HG03039 (cell line): Measurements from ENCODE around the gene LHFPL6.

Experiments used
- ATAC-seq: cut with Tn5 transposase; IDR thresholded peaks from one replicate; pipeline ENCODE4 v1.9.1; 2021; ENCODE audit warnings: mild to moderate bottlenecking, moderate library complexity; ENCODE audit not compliant: unreplicated experiment

Gene LHFPL6

DNA sequence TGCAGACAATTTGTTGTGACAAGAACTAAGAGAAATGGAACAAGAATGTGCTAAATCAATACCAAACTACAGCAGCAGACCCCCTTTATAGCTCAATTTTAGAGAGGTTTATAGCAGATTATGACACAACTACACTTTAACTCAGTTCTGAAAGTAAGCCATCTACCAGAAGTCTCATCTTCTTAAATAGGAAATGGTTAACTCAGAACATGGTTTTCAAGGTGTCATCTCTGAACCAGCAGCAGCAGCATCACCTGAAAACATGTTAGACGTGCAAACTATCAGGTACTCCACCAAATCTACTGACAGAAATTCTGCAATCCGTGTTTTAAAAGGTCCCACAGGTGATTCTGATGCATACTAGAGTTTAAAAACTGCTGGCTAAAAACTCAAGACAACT is 6.8 kb downstream of the LHFPL6 start:
- no peak for ATAC-seq

DNA sequence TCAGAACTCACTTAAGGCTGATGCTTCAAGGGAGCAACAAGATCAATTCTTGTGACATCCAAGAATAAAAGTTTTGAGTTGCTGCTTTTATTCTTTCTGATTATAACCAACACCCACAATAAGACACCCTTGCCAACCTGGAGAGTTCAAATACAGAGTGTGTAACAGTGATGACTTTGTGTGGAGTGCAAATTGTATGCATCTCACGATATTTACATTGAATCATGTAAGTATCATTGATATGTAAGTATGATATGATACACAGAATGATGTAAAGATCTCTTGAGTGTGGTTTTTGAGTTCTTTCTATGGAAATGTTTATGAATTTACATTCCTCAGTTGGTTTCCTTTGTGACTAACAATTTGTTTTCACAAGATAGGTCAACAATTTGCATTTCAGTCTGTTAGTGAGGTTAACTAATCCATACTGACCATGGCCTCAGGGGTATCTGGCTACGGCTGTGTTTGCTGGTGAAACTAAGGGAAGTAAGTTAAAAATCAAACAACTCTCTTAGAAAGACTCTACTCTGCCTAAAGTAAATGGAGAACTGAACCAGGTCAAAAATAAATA is 12.4 kb downstream of the LHFPL6 start:
- ATAC-seq = no peak

DNA sequence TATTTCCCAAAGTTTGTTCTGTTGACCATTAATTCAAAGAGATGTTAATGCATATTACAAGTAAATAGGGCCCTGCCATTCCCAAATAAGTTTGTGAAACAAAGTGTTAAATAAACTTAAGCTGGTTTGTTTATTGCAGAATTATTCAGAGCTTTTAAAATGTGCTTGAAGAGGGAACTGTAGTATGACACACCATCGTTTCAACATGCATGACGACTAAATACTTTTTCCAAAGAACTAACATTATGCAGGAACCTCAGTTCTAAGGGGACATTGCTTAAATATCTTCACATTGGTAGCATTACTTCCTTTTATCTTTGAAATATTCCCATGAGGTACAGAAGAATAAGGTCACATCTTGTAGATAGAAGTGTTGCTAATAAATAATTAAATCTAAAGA is 14.6 kb downstream of the LHFPL6 start:
- ATAC-seq = no peak

DNA sequence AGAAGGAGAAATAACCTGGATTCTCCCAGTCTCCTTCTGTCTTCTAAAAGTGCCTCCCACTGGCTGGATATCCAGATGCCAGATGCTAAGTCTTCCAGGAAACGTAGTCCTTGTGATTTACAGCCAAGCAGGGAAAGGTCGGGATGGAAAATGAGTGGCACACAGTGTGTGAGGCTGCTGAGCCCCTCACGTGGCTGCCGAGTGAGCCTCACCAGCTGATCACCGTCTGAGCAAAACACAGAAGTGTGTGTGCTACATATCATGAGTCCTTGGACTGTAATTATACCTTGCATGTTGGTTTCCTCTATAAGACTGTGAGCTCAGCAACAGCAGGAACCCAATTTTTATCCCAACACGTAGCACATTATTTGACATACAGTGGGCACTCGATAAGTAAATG is 15.1 kb downstream of the LHFPL6 start:
- no peak for ATAC-seq

DNA sequence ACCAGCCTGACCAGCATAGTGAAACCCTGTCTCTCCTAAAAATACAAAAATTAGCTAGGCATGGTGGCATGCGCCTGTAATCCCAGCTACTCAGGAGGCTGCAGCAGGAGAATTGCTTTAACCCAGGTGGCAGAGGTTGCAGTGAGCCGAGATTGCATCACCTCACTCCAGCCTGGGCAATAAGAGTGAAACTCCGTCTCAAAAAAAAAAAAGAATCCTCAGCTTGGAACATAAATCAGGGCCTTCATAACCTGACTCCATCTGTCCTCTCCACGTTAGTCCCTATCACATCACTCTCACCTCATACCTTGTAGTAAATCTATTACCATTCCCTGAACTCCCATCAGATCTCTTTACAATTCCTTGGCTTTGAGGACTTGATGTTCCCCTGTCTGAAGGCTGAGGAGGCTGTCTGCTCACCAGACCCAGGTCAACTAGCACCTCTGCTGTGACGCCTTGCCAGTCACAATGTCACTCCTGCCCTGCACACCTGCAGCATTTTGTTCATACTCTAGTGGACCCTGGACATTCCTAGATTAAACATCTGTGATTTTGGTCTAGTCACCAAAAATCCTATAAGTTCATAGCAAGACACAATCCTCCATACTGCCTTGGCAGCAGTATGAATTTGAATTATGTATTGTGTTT is 15.9 kb downstream of the LHFPL6 start:
- ATAC-seq = no peak

DNA sequence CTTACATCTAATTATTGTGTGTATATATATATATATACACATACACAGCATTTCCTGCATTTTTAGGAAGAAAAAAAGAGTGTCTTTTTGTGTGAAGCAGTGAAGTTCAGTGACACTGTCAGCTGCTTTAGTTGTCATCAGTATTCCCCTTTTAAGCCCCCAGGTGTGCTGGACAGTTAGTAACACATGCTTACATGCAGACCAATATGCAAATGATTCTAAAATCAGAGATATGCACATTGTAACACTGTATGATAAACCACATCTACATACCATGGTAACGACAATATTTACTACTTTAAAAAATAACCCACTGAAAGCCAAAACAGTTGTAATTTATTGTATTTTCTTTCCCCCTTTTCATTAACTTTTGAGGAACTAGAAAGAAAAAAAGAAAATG is 16.8 kb downstream of the LHFPL6 start:
- no peak for ATAC-seq

DNA sequence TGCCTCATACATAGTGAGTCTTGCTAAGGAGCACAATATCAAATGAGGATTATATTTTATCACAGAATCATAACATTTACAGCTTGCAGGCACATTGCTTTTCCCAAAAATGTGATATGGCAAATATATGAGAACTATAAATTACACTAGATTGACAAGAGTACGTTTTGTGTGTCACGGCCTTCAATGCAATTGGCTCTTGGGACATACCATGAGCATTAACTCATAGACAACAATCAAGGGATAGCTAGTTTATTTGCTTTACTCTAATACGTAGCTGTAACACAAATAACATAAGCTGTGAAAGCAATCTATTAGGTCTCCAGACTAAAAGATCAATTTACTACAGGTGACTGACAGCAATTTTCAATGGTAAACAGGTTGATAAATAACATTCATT is 17.8 kb downstream of the LHFPL6 start:
- no peak for ATAC-seq

DNA sequence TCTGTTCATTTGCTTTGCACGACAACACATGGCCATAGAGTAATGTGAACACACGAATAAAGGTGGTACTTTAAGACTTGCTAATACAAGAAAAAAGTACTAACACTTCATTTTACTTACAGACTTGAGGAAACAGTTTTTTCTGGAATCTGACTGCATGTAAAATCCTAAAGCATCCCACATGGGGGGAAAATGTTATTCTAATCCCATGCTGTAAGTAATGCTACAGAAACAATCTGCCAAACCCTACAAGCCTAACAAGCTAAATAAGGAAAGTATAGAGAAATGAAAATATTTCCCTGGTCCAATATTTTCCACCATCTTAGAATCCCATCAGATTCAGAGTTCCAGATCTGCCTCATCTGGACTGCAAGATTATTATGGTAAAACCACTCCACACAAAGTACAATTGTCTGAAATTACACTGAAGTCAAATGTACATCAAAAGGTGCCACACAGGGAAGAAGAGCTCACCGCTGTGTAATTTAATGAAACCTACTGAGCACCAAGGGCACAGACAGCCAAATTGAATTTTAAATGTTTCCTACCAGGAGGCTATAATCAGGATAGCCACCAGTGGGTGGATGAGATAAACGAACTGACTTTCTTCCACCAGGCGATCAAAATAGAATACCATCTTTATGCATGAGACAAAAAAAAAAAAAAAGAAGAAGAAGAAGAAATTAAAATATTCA is 22.0 kb downstream of the LHFPL6 start:
- ATAC-seq = no peak

DNA sequence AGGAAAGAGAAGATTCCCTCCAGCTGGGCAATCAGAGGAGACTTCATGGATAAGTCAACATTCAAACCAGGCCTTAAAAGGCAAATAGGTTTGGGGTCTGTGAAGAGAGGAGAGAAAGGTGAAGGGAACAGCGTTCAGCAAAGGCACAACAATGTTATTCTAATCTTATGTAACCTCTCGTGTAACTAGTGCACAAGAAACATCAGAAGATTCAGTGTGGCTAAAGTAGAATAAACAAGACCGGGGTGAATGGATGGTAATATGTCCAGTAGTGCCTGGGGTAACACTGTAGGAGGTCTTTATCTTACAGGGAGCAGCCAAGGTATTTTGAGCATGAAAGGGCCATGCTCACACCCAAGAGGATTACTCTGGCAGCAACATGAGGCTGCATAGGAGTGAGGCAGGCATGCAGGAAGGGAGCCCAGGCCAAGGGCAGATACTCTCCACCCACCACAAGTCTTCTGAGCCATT is 24.1 kb downstream of the LHFPL6 start:
- ATAC-seq = no peak

DNA sequence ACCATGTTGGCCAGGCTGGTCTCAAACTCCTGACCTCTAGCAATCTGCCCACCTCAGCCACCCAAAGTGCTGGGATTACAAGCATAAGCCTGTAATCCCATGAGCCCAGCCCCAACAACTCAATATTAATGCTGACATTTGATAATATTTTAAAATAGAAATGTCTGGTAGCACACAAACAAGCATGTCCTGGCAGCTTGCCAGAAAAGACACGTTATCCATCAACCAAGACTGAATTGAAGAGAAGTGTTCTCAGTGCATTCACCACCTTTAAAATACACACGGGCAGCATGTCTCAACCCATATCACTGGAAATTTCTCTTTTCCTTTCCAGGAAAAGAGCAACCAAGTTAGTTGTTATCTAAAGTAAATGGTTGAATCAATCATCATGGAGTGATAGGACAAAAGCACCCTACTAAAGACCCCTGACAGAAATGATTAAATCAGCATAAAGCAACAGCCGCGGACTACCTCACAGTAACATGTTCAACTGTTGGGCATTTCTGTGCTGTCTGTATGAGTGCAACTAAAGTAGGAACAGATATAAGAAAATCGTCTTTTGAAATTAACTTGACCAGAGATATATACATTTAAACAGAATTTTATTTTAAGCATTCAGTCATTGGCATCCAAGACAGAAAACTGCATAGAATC is 25.0 kb downstream of the LHFPL6 start:
- no peak for ATAC-seq

DNA sequence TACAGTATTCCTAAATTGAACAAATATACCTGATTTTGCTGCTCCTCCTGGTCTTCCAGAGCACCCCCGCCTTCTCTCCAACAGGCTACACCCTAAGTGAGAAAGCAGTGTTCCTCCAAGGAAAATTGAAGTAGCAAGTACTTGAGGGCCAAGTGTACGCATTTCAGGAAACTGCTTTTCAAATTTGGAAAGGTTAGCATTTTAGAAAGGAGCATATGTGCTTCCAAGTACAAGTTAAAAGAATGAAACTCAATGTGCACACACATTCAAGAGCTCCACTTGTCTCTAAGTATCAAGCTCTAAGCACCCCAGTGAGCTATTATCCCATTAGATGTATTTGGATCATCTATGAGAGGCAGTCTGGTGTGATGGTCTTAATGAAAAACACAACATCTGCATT is 25.8 kb downstream of the LHFPL6 start:
- ATAC-seq = no peak

DNA sequence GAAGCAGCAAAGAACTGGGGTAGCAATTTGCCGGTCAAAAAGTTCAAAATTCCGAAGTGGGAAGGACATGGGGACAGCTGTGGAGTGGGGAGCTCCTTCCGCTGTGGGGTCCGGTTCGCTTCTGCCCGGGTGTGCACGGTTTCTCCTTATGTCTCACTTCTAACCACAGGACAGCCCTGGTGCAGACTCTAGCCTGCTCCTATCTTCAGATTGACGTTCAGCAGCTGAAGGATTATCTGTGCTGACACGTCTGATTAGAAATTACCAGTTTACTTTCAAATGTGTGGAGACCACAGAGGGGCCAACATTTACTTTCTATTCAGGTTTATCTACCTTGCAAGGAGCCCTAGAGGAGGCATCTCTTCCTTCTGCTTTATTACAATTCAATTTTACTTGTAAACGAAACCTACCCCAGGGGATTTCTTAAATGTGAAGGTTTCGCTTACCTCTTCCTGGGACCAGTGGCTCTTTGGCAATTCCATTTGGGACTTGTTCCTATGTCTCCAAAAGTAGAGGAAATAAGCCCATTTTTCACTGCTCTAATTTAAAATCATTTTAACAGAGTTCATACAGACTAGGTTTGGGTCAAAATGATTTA is 27.3 kb downstream of the LHFPL6 start:
- ATAC-seq = no peak

DNA sequence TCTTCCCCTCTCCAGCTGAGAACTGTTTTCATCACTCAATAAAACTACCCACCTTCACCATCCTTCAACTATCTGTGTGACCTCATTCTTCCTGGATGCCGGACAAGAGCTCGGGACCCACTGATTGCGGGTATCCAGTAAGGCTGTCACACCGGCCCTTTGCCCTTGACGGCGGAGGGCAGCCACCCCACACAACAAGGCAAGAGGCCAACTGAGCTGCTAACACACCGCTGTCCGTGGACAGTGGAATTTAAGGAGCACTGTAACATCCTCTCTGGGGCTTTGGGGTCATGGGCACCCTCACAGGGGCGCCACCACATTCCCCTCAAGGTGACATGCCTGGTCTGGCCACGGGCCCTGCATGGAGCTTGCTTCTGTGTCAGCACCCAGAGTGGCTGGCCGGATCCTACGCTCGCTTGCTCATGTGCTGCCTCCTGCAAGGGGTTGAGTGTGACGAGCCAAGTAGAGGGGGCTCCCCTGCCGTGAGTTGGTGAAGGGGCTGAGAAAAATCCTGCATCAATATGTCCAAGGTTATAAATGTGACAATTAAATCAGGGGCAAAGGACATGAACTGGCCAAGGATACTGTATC is 31.4 kb downstream of the LHFPL6 start:
- no peak for ATAC-seq

DNA sequence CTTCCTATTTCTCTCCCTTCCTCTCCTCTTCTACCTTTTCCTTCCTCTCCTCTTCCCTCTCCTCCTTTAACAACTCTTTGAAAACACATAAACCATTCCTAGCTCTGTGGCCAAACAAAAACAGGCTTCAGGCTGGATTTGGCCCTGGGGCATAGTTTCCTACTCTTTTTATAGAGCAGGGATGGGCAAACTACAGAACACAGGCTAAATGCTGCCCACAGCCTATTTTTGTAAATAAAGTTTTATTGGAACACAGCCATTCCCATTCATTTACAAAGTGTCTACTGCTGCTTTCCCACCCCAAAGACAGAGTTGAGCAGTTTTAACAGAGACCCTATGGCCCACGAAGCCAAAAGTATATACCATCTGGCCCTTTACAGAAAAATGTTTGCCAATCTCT is 35.4 kb downstream of the LHFPL6 start:
- ATAC-seq = no peak

DNA sequence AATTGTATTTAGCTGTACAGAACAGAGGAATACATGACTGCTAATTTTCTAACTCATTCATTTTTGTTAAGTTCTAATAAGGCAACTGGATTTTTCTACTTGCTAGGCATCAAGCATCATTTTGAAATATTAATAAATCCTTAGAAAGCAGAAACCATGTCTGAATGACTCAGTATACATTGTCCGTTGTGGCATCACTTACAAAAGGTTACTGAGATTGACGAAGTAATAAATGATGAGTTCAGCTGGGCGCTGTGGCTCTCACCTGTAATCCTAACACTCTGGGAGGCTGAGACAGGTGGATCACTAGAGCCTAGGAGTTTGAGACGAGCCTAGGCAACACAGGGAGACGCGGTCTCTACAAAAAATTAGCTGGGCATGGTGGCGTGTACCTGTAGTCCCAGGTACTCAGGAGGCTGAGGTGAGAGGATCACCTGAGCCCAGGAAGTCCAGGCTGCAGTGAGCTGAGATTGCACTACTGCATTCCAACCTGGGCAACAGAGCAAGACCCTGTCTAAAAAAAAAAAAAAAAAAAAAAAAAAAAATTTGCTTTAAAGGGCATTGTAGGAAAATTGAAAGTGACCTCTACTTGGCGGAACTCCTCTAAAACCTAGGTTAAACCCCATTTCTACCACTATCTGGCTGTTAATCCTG is 36.6 kb downstream of the LHFPL6 start:
- no peak for ATAC-seq

DNA sequence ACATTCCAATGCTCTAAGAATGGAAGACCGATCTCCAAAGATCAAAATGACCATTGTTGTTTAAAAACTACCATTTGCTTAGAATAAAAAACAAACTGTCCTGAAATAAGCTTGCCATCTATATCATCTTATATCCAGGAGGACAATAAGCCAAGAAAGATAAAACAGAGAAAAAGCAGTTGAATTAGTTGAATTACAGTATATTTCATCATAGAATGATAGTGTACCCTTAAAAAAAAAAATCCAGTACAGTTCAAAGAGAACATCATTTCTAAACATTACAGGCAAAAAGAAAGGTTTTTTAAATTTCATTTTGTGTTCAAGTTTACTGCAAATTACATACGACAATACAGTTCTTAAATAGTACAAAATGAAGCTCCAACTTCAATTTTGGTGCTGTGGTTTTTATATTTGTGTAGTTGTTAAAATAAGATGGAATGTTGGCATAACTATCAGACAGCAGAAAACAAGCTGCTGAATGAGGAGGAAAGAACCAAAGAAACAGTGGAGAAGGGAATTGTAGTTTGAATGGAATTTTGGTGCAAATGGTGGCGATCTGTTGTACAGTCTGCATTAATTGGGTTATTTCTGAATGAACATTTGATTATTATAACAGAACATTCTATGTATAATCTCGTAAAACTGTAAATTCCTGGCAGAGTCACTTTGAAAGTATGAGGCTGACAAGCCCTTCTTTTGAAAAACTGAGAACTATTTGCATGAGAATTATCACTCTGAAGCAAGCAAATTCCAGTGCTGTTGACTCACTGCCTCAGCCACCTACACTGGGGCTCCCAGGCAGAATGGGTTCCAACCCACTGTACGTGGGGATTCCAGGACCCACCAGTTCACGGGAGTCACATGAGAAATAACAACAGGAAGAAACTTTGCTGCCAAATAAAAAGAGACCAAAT is 37.7 kb downstream of the LHFPL6 start:
- no peak for ATAC-seq

DNA sequence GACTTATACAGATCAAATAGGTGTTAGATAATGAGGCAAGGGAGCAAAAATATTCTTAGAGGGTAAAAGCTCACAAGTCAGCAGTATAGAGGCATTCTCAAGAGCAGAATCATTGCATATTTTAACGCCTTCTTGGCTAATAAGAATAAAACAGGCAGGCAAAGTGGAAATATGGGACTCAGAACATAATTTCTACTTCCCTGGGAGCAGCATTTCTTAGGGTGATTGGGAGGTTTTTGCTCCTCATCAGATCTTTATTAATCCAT is 39.6 kb downstream of the LHFPL6 start:
- no peak for ATAC-seq

DNA sequence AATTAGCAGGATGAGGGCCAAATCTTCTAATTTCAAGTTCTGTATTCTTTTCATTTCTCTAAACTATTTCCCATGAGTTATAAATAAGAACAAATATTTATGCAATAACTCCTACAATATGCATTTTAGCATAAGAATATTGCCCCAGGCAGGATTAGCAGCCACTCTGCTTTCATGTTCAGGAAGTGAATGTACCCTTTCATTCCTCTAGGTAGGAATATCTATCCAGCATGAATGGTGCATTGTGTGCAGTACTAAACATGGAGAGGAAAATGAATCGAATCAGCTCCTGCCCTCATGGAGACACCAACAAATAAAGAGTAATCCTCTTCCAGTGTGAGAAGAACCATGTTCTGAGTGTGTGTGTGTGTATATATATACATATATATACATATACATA is 41.0 kb downstream of the LHFPL6 start:
- ATAC-seq = no peak

DNA sequence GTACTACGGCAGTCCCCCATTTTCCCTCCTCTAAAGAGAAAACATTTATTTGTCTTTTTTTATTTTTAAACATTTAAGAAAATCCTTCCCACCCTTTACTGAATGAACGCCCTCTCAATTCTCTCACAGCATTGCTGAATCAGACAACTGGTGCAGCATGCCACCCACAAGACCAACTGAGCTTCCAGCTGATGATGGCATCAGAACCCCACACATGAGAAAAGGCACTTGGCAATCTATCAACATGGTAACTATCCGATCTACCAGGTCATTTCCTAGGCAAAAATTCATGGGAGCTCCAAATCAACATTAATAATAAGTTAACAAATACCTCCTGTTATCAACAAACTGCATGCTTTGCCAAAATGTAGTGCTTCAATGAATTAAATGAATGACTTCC is 43.1 kb downstream of the LHFPL6 start:
- ATAC-seq = no peak
